Posterior vena cava (tissue), 2 donors: ENCODE results near the gene SULT6B1. TPM values are rescaled to one million over a fixed set of nuclear protein-coding genes. Genes with fewer than 3 reads are reported as not detected.
"Not testable (repeated sequence)": the region's sequence is repeated elsewhere in the genome, so short reads cannot be mapped to it uniquely, and the experiment has no call there.

Experiments used
- DNase-seq: peaks from one replicate; pipeline ENCODE4 v3.0.0-alpha.2; 2020; ENCODE audit warnings: low spot score
- intact Hi-C, 2 donors: fragments of 100-400 bp; cut with DNase I; formaldehyde crosslinking; loops; one replicate each; pipeline versions ENCODE4 v1.14.1 to v1.14.2; 2022 to 2023
- total RNA-seq, 2 donors: library from RNA; stranded (reverse); fragmentation: NEBNext Ultra II Directional; extraction: Animal tissue kit (Norgen Biotek cat#: 25700); gene quantifications; one replicate each; pipeline ENCODE4 v1.2.1, GENCODE V29; 2021
- donor health status: DM: yes; HTN: yes; CAD: no.
- donor health status: DM: yes; HTN: yes; CAD: no.

Gene SULT6B1
- total RNA-seq, 2 donors from 2014 or later: not detected

GRCh38 chr2:37198681-37199065 lies 10.2 kb upstream of the SULT6B1 start:
- intact Hi-C loops: no loop called here
- DNase-seq: no peak

DNA sequence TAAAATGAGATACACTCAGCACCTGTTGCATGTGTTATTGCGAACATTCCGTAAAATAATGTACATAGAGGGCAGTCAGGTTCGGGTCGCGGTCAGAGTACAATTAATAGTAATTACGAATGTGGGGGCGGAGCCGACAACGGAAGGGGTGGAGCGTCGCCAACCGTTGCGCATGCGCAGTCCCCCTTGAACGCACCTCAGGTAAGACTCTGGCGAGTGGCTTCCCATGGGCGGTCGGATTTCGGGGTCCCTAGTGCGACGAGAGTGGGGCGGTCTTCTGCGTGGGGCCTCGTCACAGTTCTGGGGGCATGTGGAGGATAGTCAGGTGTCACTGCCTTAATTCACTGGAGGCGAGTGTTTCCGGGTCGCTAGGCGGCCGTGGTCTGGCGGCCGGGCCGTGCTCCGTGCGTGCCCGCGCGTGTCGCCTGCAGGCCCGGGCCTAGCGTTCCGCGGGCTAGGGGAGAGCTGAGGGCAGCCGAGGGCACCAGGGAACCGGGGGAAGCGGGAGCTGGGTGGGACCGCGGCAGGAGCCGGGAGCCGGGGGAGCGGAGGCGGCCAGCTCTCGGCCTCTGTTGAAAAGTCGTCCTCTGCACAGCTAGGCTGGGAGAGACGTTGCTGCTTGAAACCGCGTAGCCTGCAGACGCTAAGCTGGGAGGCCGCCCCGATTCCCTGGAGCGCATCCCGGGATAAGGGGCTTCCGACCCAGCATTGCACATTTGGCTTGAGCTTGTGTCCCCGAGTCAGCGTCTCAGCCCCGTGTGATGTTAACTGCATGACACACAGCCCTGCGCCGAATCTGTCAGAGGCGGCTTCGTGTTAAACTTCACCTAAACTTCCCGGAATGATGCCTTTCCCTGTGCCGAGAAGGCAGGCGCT lies 8.1 kb upstream of the SULT6B1 start, which contains the start of gene CEBPZOS:
CEBPZOS (plus strand) TSS at position 177 of the 876 bp plus-strand sequence. CDS start 3,209 bp downstream, outside the sequence.
- intact Hi-C loops: no loop called here
- DNase-seq: peak; percentile 96

DNA sequence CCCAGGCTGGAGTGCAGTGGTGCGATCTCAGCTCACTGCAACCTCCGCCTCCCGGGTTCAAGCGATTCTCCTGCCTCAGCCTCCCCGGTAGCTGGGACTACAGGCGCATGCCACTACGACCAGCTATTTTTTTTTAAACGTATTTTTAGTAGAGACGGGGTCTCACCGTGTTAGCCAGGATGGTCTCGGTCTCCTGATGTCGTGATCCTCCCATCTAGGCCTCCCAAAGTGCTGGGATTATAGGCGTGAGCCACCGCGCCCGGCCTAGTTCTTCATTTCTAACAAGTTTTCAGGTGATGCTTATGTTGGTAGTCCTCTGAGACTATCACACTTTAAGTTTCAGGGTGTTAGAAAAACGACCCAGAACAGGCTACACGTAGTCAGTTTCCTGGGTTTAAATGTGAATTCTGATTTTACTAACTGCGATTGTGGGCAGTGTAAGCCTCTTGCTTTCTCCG lies 7.4 kb upstream of the SULT6B1 start:
- DNase-seq, intact Hi-C loops: not testable (repeated sequence)

DNA sequence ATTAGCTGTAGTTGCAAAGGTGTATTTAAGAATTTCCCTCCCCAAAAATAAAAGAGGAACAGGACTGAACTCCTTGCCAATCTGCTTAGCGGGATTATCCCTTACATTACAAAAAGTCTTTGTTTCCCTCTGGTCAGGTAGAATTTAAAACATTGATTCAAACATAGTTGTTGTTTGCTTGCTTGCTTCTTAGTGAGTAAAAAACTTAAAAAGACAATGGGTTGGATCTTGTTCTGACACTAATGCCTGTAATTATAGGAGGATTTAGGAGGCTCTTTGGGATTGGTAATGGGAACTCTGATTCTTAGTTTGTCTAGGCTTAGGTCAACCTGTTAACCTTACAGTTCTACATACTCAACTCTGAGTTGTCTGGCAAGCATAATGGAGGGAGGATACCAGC lies 4.1 kb upstream of the SULT6B1 start:
- DNase-seq: no peak
- intact Hi-C loops: no loop called here

GRCh38 chr2:37191747-37192146 lies 3.3 kb upstream of the SULT6B1 start:
- no peak for DNase-seq
- intact Hi-C loops: no loop called here

DNA sequence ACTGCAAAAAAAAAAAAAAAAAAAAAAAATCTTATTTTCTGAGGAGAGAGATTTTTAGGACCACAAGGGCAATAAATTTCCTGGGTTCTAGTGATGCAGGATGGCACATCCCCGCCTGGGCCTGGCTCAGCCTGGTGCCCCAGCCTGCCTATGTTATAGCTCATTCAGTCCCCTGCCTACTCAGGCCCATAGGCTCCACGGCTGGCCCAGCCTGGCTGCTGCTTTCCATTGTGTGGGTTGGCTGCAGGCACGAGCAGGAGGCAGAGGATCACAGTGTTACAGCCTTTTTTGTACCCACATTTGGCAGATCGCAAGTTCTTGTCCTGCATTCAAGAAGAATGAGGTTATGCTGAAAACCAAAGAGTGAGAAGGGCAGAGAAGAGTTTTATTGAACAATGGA lies 2.8 kb upstream of the SULT6B1 start:
- DNase-seq: no peak
- intact Hi-C loops: no loop called here

DNA sequence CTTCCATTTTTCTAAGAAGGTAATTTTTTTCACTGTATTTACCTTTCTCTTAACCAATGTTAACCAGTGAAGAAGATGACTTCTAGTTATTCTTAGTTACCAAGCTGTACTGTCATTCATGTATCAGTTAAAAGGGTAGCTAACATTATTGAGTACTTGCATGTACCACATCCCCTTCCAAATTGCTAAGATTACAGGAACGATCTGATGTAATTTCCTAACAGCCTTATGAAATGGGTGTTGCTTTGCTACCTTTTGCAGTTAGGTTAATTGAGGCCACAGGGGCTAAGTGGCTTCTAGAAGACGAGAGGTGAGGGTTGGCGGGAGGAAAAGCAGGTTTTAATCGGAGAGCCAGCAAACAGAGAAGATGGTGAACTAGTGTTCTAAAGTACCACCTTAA lies 1.8 kb upstream of the SULT6B1 start:
- DNase-seq: no peak
- intact Hi-C loops: no loop called here

DNA sequence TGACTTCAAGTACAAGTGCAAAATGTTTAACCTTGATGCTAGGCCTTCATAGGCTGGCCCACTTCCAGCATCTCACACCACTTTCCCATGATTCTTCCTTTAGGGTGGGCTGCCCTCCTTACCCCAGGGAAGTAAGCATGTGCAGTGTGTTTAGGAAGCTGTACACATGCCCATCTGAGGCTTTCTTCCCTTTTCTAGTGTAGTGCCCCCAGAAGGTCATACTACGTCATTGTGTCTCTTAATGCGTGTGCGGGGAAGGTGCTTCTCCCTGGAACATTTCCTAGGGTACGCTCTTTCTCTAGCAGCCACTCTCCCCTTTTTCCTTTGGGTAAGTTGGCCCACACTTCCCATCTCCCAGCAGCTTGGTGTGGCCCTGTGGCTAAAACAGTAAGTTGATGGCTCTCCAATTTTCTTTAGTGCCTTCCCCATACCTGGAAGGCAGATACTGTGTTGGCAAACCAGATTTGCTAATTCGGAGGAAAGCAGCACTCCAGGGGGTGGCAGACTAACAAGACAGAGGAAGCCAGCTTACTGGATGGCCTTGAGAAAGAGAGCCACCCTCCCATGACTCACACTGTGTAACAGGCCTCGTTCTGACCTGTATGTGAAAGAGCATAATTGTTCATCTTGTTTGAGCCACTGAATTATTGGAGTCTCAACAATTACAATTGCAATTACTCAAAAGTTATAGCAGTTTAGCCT lies 1.1 kb upstream of the SULT6B1 start:
- no peak for DNase-seq
- intact Hi-C loops: no loop called here

- intact Hi-C loops: no loop called here
- no peak for DNase-seq
These were observed 6.5 kb downstream of the SULT6B1 start for GRCh38 chr2:37181726-37182684.

DNA sequence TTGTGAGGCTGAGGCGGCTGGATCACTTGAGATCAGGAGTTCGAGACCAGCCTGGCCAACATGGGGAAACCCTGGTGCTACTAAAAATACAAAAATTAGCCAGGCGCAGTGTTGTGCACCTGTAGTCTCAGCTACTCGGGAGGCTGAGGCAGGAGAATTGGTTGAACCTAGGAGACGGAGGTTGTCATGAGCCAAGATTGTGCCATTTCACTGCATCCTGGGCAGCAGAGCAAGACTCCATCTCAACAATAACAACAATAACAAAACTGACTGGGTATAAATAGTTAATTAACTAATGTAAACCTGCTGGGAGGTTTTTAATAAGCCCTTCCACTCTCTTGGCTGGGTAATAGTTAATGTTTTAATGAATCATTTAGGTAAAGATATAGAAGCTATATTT lies 7.8 kb downstream of the SULT6B1 start:
- DNase-seq: no peak
- intact Hi-C loops: no loop called here

DNA sequence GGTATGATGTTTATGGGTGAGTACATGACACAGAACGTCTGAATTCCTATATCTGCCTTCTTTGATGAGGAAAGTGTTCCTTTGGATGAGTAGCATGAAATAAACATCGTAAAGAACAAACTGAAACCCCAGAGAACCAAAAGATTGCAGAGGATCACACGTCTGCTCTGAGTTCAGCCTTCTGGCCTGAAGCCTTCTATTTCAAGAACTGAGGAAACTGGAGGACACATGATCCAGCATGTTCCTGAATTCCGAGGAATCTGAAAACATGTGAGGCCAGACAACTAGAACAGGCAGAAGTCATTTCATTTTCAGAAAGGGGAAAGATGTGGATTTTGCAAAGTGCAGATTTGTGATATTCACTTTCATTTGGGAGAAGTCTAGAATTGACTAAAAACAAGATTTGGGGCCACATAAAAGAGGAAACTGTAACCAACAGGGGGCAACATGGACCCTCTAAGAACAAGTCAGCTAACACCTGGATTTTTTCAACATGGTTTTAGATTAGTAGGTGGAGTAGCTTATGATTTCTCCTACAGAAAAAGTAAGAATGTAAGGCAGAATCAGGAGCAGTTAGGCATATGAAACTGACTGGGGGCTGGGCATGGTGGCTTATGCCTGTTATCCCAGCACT lies 8.3 kb downstream of the SULT6B1 start:
- intact Hi-C loops: no loop called here
- DNase-seq: no peak

- DNase-seq: no peak
- intact Hi-C loops: no loop called here
These were observed 14.7 kb downstream of the SULT6B1 start for GRCh38 chr2:37173741-37174140.

GRCh38 chr2:37171624-37171950 lies 16.9 kb downstream of the SULT6B1 start:
- DNase-seq: no peak
- intact Hi-C loops: no loop called here

DNA sequence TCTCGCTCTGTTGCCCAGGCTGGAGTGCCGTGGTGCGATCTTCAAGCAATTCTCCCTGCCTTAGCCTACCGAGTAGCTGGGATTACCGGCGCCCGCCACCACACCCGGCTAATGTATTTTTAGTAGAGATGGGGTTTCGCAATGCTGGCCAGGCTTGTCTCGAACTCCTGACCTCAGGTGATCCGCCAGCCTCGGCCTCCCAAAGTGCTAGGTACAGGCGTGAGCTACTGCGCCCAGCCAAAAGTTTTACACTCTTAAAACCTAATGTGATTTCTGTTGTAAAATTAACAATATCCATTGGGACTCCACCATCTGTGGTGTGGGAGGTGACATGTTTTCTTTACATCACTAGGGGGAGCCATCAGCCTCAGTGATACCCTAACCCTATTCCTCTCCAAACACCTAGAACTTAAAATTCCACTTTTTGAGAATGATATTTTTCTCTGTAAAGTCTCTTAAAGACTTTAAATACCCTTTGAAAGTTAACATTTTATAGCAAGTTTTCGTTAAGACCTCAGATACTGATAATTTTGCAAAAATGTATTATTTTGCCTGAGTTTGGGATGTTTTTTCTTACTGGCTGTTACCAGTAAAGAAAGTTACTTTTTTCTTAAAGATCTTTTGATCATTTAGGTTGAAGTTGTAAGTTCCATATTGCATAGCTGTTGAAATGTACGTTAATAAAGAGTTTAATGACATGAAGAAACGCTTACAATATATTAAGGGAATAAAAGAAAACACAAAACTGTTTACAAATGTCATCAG lies 20.1 kb downstream of the SULT6B1 start:
- intact Hi-C loops: no loop called here
- DNase-seq: no peak

DNA sequence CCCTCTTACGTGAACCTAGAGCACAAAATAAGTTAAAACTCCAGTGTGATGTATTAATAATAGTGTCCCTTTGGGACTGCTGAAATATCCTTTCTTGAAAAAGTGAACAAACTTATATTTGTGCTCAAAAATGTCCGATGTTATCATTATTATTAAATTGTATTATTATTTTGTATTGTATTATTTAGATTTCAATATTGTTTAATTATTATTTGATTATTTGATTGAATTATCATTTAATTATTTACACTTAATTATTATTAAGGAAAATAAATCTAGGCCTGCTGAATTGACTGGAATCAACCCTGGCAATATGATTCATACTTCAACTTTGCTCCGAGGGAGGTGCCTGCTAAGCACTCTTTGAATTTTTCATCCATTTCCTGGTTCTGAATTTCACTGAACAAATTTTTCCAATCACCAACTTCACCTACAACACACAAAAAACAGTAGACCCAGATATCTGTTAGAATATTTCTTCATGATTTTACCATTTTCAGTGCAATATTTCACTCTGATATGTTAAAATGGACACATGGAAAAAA lies 20.8 kb downstream of the SULT6B1 start:
- no peak for DNase-seq
- intact Hi-C loops: no loop called here

DNA sequence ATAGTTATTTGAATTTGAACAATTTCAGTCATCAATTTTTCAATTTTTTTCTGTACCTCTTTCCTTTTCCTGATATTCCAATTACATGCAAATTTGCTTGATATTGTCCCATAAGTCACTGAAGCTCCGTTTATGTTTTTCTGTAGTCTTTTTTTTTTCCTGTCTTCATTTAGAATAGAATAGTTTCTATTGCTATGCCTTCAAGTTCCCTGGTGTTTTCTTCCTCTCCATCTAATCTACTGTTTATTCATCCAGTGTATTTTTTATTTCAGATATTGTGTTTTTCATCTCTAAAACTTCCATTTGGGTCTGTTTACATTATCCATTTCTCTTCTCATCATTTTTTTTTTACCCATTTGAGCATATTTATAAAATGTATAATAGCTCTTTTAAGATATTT lies 23.7 kb downstream of the SULT6B1 start:
- intact Hi-C loops: no loop called here
- no peak for DNase-seq

DNA sequence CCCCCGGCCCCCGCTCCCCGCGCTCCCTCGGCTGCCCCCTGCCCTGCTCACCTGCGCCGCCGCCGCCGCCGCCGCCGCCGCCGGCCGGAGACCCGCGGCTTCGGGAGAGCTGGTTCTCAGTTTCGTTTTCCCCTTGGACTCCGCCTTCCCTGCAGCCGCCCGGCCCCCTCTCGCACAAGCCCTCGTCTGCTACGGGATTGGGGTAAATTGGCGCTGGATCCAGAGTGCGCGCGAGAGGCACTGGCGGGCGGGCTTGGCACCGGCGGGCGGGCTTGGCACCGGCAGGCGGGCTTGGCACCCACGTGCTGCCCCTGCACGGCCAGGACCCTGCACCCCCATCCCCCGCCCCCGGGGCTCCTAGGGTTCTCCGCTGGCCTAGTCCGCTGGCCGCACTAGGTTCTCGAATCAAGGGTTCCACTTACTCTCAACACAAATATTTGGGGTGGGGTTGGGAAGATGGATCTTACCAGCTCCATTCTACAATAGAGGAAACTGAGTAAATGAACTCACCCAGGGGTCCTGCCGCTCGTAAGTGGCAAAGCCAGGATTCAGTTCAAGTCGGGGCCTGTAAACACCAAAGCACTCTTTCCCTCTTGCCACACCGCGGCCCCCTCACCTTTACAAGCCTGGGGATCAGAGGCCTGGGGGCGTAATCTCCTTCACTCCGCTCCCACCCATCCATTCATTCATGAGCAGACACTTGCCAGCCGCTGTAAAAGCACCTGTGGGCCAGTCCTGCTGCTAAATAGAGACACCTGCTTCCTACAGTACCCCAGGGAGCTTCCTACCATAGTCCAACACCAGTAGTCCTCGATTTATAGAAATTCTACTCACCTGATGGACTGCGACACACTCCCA lies 31.4 kb downstream of the SULT6B1 start, which contains the start of gene EIF2AK2:
EIF2AK2 (minus strand) TSS at position 124 of the 858 bp plus-strand sequence. CDS start 9,174 bp downstream, outside the sequence.
- DNase-seq: peak; percentile 94
- intact Hi-C loops: no loop called here
